ENCODE measurements around the gene PACS2. TPM values are rescaled to one million over a fixed set of nuclear protein-coding genes. Genes with fewer than 3 reads are reported as not detected.

Gene PACS2
- total RNA-seq, 3 donors from 2014 or later (not counting 1 experiment from before 2014, with no cell fraction given): 58.4 to 76.5 (median 69.2) TPM

- no peaks in the 10 kb centered on the region for H3K9me3 ChIP-seq (ENCODE audit: control insufficient read depth, insufficient read depth, low read length)
- no peak overlapping the region for H3K4me3 ChIP-seq (ENCODE audit: low read length)
- no peak for ATAC-seq
- Mint-ChIP-seq H3K9me3 (no peaks in the 10 kb centered on the region), H3K36me3 (no peaks in the 10 kb centered on the region), H3K4me3 (no peak overlapping the region), H3K27ac (no peak overlapping the region), H3K4me1 (peaks cover 7% of the 10 kb centered on the region in 2 donors), H3K27me3 (ENCODE audit: low read depth in 2 of 2) (no peaks in the 10 kb centered on the region)
- H3K27ac ChIP-seq (ENCODE audit: low read length): no peak overlapping the region
- no peaks in the 10 kb centered on the region for H3K27me3 ChIP-seq (ENCODE audit: control insufficient read depth, insufficient read depth, low read length)
- H3K36me3 ChIP-seq (ENCODE audit: control insufficient read depth, insufficient read depth, low read length): peaks cover 7% of the 10 kb centered on the region
- DNase-seq: no peak
- no peak for TF ChIP-seq CTCF (IDR thresholded peaks at IDR 0.05)
- 93% methylated on average over 29 of the region's 29 CpGs for WGBS (ENCODE audit: insufficient coverage)
- intact Hi-C loops (cut with micrococcal nuclease): no loop called here
- peaks cover 20% of the 10 kb centered on the region for H3K4me1 ChIP-seq (ENCODE audit: control insufficient read depth, insufficient read depth, low read length)
Observed at GRCh38 chr14:105368910-105369652, 54.5 kb downstream of the PACS2 start.

GRCh38 chr14:105369653-105370040 is 55.1 kb downstream of the PACS2 start:
- H3K27me3 Mint-ChIP-seq (ENCODE audit: low read depth in 2 of 2): no peaks in the 10 kb centered on the region
- DNase-seq (no peak), ATAC-seq (no peak)
- no peaks in the 10 kb centered on the region for H3K27me3 ChIP-seq (ENCODE audit: control insufficient read depth, insufficient read depth, low read length)
- no peak for TF ChIP-seq CTCF (IDR thresholded peaks at IDR 0.05)
- no peak overlapping the region for H3K4me3 ChIP-seq (ENCODE audit: low read length)
- no peaks in the 10 kb centered on the region for H3K9me3 ChIP-seq (ENCODE audit: control insufficient read depth, insufficient read depth, low read length)
- H3K4me1 ChIP-seq (ENCODE audit: control insufficient read depth, insufficient read depth, low read length): peaks cover 16% of the 10 kb centered on the region
- peaks cover 5 to 7% of the 10 kb centered on the region in 2 donors for H3K4me1 Mint-ChIP-seq
- no peak overlapping the region for H3K4me3 Mint-ChIP-seq
- H3K36me3 Mint-ChIP-seq: no peaks in the 10 kb centered on the region
- intact Hi-C loops (cut with micrococcal nuclease): loop anchor here (2.0 to 5.0 kb wide), 2 partner anchors 48 to 159 kb away; partner anchors contain the start of gene MTA1
- no peaks in the 10 kb centered on the region for H3K9me3 Mint-ChIP-seq
- peaks cover 7% of the 10 kb centered on the region for H3K36me3 ChIP-seq (ENCODE audit: control insufficient read depth, insufficient read depth, low read length)
- 97% methylated on average over 28 of the region's 28 CpGs for WGBS (ENCODE audit: insufficient coverage)
- no peak overlapping the region for H3K27ac Mint-ChIP-seq
- no peak overlapping the region for H3K27ac ChIP-seq (ENCODE audit: low read length)

GRCh38 chr14:105374389-105374788 is 59.8 kb downstream of the PACS2 start:
- no peak for TF ChIP-seq CTCF (IDR thresholded peaks at IDR 0.05)
- H3K27ac Mint-ChIP-seq: peak overlapping the region in 1 of 2 donors; percentile 90
- WGBS (ENCODE audit: insufficient coverage): 90% methylated on average over 11 of the region's 11 CpGs
- peaks cover 51% of the 10 kb centered on the region for H3K4me1 ChIP-seq (ENCODE audit: control insufficient read depth, insufficient read depth, low read length)
- H3K27me3 ChIP-seq (ENCODE audit: control insufficient read depth, insufficient read depth, low read length): no peaks in the 10 kb centered on the region
- no peaks in the 10 kb centered on the region for H3K9me3 Mint-ChIP-seq
- no peaks in the 10 kb centered on the region for H3K36me3 Mint-ChIP-seq
- H3K36me3 ChIP-seq (ENCODE audit: control insufficient read depth, insufficient read depth, low read length): no peaks in the 10 kb centered on the region
- intact Hi-C loops (cut with micrococcal nuclease): loop anchor here (5.0 kb wide), 1 partner anchor 43 kb away; the partner anchor contains the start of gene MTA1
- no peak overlapping the region for H3K4me3 Mint-ChIP-seq
- peaks cover 17% of the 10 kb centered on the region in 2 donors for H3K4me1 Mint-ChIP-seq
- ATAC-seq: no peak
- H3K27ac ChIP-seq (ENCODE audit: low read length): no peak overlapping the region
- no peaks in the 10 kb centered on the region for H3K9me3 ChIP-seq (ENCODE audit: control insufficient read depth, insufficient read depth, low read length)
- DNase-seq: no peak
- H3K27me3 Mint-ChIP-seq (ENCODE audit: low read depth in 2 of 2): no peaks in the 10 kb centered on the region
- H3K4me3 ChIP-seq (ENCODE audit: low read length): no peak overlapping the region
